ENCODE measurements around the gene UFM1.
A peak's percentile ranks its signal among the peaks of the same experiment; 100 is the strongest.

The UFM1 gene

DNA sequence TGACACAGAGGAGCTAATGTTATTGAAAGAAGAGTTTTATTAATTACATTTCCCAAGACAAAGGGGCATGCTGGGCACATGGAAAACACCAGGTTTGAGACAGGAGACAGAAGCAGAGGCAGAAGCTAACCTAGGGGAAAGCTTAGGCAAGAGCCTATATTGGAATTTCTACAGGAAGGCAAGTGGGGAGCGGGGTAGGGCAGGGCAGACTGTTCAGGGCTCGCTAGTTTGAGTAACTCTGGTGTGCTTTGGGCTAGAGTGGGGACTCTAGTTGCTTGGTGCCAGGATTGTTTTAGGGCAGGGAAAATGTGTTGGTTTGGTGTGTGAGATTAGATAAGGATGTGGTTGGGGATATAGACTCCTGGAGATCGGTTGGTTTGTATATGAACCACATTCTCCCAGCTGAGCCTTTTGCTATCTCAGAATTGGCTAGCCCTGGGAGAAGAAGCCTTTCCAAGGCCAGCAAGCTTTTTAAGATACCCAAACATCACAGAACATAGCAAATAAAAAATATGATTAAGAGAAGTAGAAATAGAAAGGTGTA, 8.4 kb upstream of the UFM1 start:
- Histone ChIP-seq H3K4me3 (ENCODE audit: low read length) (no peak overlapping the region), H3K27ac (ENCODE audit: low read length) (no peak overlapping the region), H4K20me1 (ENCODE audit: insufficient read depth, low read length) (no peaks in the 10 kb centered on the region), H3K79me2 (ENCODE audit: low read length) (no peaks in the 10 kb centered on the region), H3K27me3 (ENCODE audit: low read depth, low read length) (no peaks in the 10 kb centered on the region), H3K9me3 (ENCODE audit: insufficient read depth, low read length) (no peaks in the 10 kb centered on the region), H3K9ac (ENCODE audit: low read length) (no peak overlapping the region), H3K36me3 (replicated peaks; ENCODE audit: low read depth, low read length) (no peaks in the 10 kb centered on the region), H2AFZ (ENCODE audit: low read depth, low read length) (no peak overlapping the region), H3K4me1 (ENCODE audit: low read length) (no peaks in the 10 kb centered on the region), H3K4me2 (ENCODE audit: low read length) (no peak overlapping the region)
- no peak for TF ChIP-seq EZH2phosphoT487 (IDR thresholded peaks at IDR 0.05; ENCODE audit: low read depth)
- TF ChIP-seq, protein P1, sequence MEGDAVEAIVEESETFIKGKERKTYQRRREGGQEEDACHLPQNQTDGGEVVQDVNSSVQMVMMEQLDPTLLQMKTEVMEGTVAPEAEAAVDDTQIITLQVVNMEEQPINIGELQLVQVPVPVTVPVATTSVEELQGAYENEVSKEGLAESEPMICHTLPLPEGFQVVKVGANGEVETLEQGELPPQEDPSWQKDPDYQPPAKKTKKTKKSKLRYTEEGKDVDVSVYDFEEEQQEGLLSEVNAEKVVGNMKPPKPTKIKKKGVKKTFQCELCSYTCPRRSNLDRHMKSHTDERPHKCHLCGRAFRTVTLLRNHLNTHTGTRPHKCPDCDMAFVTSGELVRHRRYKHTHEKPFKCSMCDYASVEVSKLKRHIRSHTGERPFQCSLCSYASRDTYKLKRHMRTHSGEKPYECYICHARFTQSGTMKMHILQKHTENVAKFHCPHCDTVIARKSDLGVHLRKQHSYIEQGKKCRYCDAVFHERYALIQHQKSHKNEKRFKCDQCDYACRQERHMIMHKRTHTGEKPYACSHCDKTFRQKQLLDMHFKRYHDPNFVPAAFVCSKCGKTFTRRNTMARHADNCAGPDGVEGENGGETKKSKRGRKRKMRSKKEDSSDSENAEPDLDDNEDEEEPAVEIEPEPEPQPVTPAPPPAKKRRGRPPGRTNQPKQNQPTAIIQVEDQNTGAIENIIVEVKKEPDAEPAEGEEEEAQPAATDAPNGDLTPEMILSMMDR (IDR thresholded peaks at IDR 0.05; ENCODE audit: low read depth, low read length), result no peak

GRCh38 chr13:38346764-38347163, 2.9 kb upstream of the UFM1 start:
- no peaks in the 10 kb centered on the region for H4K20me1 ChIP-seq (ENCODE audit: insufficient read depth, low read length)
- H3K27ac ChIP-seq (ENCODE audit: low read length), result no peak overlapping the region
- no peak for TF ChIP-seq EZH2phosphoT487 (IDR thresholded peaks at IDR 0.05; ENCODE audit: low read depth)
- TF ChIP-seq, protein P1 (IDR thresholded peaks at IDR 0.05; ENCODE audit: low read depth, low read length), result no peak
- no peak overlapping the region for H3K9ac ChIP-seq (ENCODE audit: low read length)
- no peak overlapping the region for H3K4me3 ChIP-seq (ENCODE audit: low read length)
- H3K9me3 ChIP-seq (ENCODE audit: insufficient read depth, low read length), result no peaks in the 10 kb centered on the region
- H2AFZ ChIP-seq (ENCODE audit: low read depth, low read length), result no peak overlapping the region
- no peaks in the 10 kb centered on the region for H3K27me3 ChIP-seq (ENCODE audit: low read depth, low read length)
- peaks cover 21% of the 10 kb centered on the region for H3K79me2 ChIP-seq (ENCODE audit: low read length)
- no peak overlapping the region for H3K4me2 ChIP-seq (ENCODE audit: low read length)
- peaks cover 11% of the 10 kb centered on the region for H3K36me3 ChIP-seq (replicated peaks; ENCODE audit: low read depth, low read length)
- peaks cover 17% of the 10 kb centered on the region for H3K4me1 ChIP-seq (ENCODE audit: low read length)

- Histone ChIP-seq H3K4me1 (ENCODE audit: low read length) (peaks cover 17% of the 10 kb centered on the region), H4K20me1 (ENCODE audit: insufficient read depth, low read length) (no peaks in the 10 kb centered on the region), H3K9ac (ENCODE audit: low read length) (peak overlapping the region; percentile 95), H2AFZ (ENCODE audit: low read depth, low read length) (peak overlapping the region; percentile 72), H3K4me2 (ENCODE audit: low read length) (peak overlapping the region; percentile 87), H3K4me3 (ENCODE audit: low read length) (peak overlapping the region; percentile 80), H3K9me3 (ENCODE audit: insufficient read depth, low read length) (no peaks in the 10 kb centered on the region), H3K36me3 (replicated peaks; ENCODE audit: low read depth, low read length) (peaks cover 22% of the 10 kb centered on the region), H3K27ac (ENCODE audit: low read length) (peak overlapping the region; percentile 24), H3K27me3 (ENCODE audit: low read depth, low read length) (no peaks in the 10 kb centered on the region), H3K79me2 (ENCODE audit: low read length) (peaks cover 34% of the 10 kb centered on the region)
- TF ChIP-seq EZH2phosphoT487 (IDR thresholded peaks at IDR 0.05; ENCODE audit: low read depth), result no peak
- TF ChIP-seq, protein P1 (IDR thresholded peaks at IDR 0.05; ENCODE audit: low read depth, low read length), result no peak
These were observed 726 bp upstream of the UFM1 start for GRCh38 chr13:38348861-38349389.

GRCh38 chr13:38350114-38350617, 515 bp downstream of the UFM1 start:
- no peaks in the 10 kb centered on the region for H4K20me1 ChIP-seq (ENCODE audit: insufficient read depth, low read length)
- TF ChIP-seq EZH2phosphoT487 (IDR thresholded peaks at IDR 0.05; ENCODE audit: low read depth), result no peak
- TF ChIP-seq, protein P1 (IDR thresholded peaks at IDR 0.05; ENCODE audit: low read depth, low read length), result no peak
- H3K4me3 ChIP-seq (ENCODE audit: low read length), result peak overlapping the region; percentile 80
- H3K79me2 ChIP-seq (ENCODE audit: low read length), result peaks cover 34% of the 10 kb centered on the region
- no peaks in the 10 kb centered on the region for H3K9me3 ChIP-seq (ENCODE audit: insufficient read depth, low read length)
- H3K9ac ChIP-seq (ENCODE audit: low read length), result peak overlapping the region; percentile 95
- H3K36me3 ChIP-seq (replicated peaks; ENCODE audit: low read depth, low read length), result peaks cover 32% of the 10 kb centered on the region
- H2AFZ ChIP-seq (ENCODE audit: low read depth, low read length), result peak overlapping the region; percentile 78
- H3K4me1 ChIP-seq (ENCODE audit: low read length), result peaks cover 17% of the 10 kb centered on the region
- peak overlapping the region; percentile 87 for H3K4me2 ChIP-seq (ENCODE audit: low read length)
- H3K27ac ChIP-seq (ENCODE audit: low read length), result peak overlapping the region; percentile 70
- H3K27me3 ChIP-seq (ENCODE audit: low read depth, low read length), result no peaks in the 10 kb centered on the region
